ENCODE data around the gene RBM38. TPM values are rescaled to one million over a fixed set of nuclear protein-coding genes. Genes with fewer than 3 reads are reported as not detected.
"Not testable (repeated sequence)": the region's sequence is repeated elsewhere in the genome, so short reads cannot be mapped to it uniquely, and the experiment has no call there.

Gene RBM38
- total RNA-seq, 4 donors from 2014 or later, result 9.1 to 21.0 (median 13.3) TPM

GRCh38 chr20:57348922-57349574 lies 42.1 kb upstream of the RBM38 start:
- H3K27ac ChIP-seq, DNase-seq, H3K36me3 ChIP-seq, H3K9me3 ChIP-seq, H3K4me3 ChIP-seq: not testable (repeated sequence)
- Histone ChIP-seq H3K4me1 (peaks cover 5 to 22% (median 7%) of the 10 kb centered on the region in 3 donors), H3K27me3 (peaks cover 0 to 14% (median 0%) of the 10 kb centered on the region in 4 donors)
- intact Hi-C loops (cut with DNase I), result loop anchor here (5.0 kb wide), 1 partner anchor 262 kb away; no protein-coding TSS in a partner anchor
- WGBS, 2 donors, result 89 to 97% methylated on average over 12 to 16 of the region's 21 CpGs

GRCh38 chr20:57350081-57350710 lies 41.0 kb upstream of the RBM38 start:
- no peak for TF ChIP-seq POLR2A (IDR thresholded peaks at IDR 0.05)
- Histone ChIP-seq H3K9me3 (no peaks in the 10 kb centered on the region), H3K4me1 (peaks cover 5 to 22% (median 7%) of the 10 kb centered on the region in 3 donors), H3K27ac (peak overlapping the region in 1 of 4 donors; percentile 93), H3K36me3 (peaks cover 0 to 7% (median 0%) of the 10 kb centered on the region in 3 donors), H3K27me3 (peaks cover 0 to 14% (median 0%) of the 10 kb centered on the region in 4 donors), H3K4me3 (peak overlapping the region in 2 of 4 donors; percentile 82 to 93)
- 60 to 73% methylated on average over 15 to 16 of the region's 16 CpGs for WGBS, 2 donors
- no peak for DNase-seq
- intact Hi-C loops (cut with DNase I), result no loop called here

GRCh38 chr20:57350726-57351041 lies 40.5 kb upstream of the RBM38 start:
- H3K4me1 ChIP-seq, result peaks cover 5 to 22% (median 7%) of the 10 kb centered on the region in 3 donors
- H3K27ac ChIP-seq, result peak overlapping the region; percentile 93 to 96 (median 94)
- peaks cover 0 to 12% (median 0%) of the 10 kb centered on the region in 3 donors for H3K36me3 ChIP-seq
- intact Hi-C loops (cut with DNase I); H3K9me3 ChIP-seq; DNase-seq: not testable (repeated sequence)
- peak overlapping the region; percentile 82 to 93 (median 88) for H3K4me3 ChIP-seq
- peaks cover 0 to 13% (median 0%) of the 10 kb centered on the region in 4 donors for H3K27me3 ChIP-seq
- 83 to 100% methylated on average over 1 of the region's 24 CpGs for WGBS, 2 donors

- intact Hi-C loops (cut with DNase I), result no loop called here
- H3K4me1 ChIP-seq, result peaks cover 5 to 22% (median 7%) of the 10 kb centered on the region in 3 donors
- H3K4me3 ChIP-seq, result peak within 1 kb of the TSS; percentile 82 to 93 (median 88)
- TF ChIP-seq POLR2A (IDR thresholded peaks at IDR 0.05) (peak in 2 of 4 donors; percentile 40 to 55), CTCF (IDR thresholded peaks at IDR 0.05) (peak in 1 of 6 experiments; percentile 22)
- no peaks in the 10 kb centered on the region for H3K9me3 ChIP-seq
- H3K27ac ChIP-seq, result peak within 1 kb of the TSS; percentile 93 to 96 (median 94)
- peaks cover 0 to 13% (median 0%) of the 10 kb centered on the region in 3 donors for H3K36me3 ChIP-seq
- H3K27me3 ChIP-seq, result peaks cover 0 to 12% (median 0%) of the 10 kb centered on the region in 4 donors
- DNase-seq, result peak; percentile 15
- 0% methylated on average over 19 to 36 of the region's 64 CpGs for WGBS, 2 donors
These were observed 40.0 kb upstream of the RBM38 start, which contains the start of gene RAE1 for GRCh38 chr20:57351042-57351783. TSS of gene RAE1 (plus strand) at chr20:57351255. CDS start at chr20:57354039, 2,784 bp downstream.

GRCh38 chr20:57352305-57352704 lies 38.9 kb upstream of the RBM38 start:
- peak overlapping the region in 3 of 4 donors; percentile 82 to 93 (median 87) for H3K4me3 ChIP-seq
- H3K27ac ChIP-seq, result peak overlapping the region in 2 of 4 donors; percentile 94
- H3K27me3 ChIP-seq, result peaks cover 0 to 12% (median 0%) of the 10 kb centered on the region in 4 donors
- H3K4me1 ChIP-seq, result peaks cover 5 to 22% (median 7%) of the 10 kb centered on the region in 3 donors
- no peak for TF ChIP-seq CTCF (IDR thresholded peaks at IDR 0.05)
- no peak for TF ChIP-seq POLR2A (IDR thresholded peaks at IDR 0.05)
- intact Hi-C loops (cut with DNase I), result no loop called here
- DNase-seq, result no peak
- peaks cover 0 to 13% (median 0%) of the 10 kb centered on the region in 3 donors for H3K36me3 ChIP-seq
- H3K9me3 ChIP-seq, result no peaks in the 10 kb centered on the region
- WGBS, 2 donors, result 42 to 66% methylated on average over 6 of the region's 6 CpGs

GRCh38 chr20:57353351-57353750 lies 37.8 kb upstream of the RBM38 start:
- Histone ChIP-seq H3K4me1 (peaks cover 5 to 22% (median 7%) of the 10 kb centered on the region in 3 donors), H3K27ac (no peak overlapping the region), H3K27me3 (peaks cover 0 to 3% (median 0%) of the 10 kb centered on the region in 4 donors), H3K36me3 (peaks cover 0 to 13% (median 0%) of the 10 kb centered on the region in 3 donors), H3K4me3 (no peak overlapping the region), H3K9me3 (no peaks in the 10 kb centered on the region)
- intact Hi-C loops (cut with DNase I), result no loop called here
- TF ChIP-seq CTCF (IDR thresholded peaks at IDR 0.05), result no peak
- TF ChIP-seq POLR2A (IDR thresholded peaks at IDR 0.05), result no peak
- DNase-seq, result no peak
- 83 to 85% methylated on average over 9 of the region's 9 CpGs for WGBS, 2 donors

Measured in esophagus squamous epithelium (tissue), 5 donors.